Measurements from ENCODE around the gene EHD3. TPM values are rescaled to one million over a fixed set of nuclear protein-coding genes. Genes with fewer than 3 reads are reported as not detected.
A peak's percentile ranks its signal among the peaks of the same experiment; 100 is the strongest.

The EHD3 gene
- under 1 TPM; 0.84 to 0.95 TPM for total RNA-seq

DNA sequence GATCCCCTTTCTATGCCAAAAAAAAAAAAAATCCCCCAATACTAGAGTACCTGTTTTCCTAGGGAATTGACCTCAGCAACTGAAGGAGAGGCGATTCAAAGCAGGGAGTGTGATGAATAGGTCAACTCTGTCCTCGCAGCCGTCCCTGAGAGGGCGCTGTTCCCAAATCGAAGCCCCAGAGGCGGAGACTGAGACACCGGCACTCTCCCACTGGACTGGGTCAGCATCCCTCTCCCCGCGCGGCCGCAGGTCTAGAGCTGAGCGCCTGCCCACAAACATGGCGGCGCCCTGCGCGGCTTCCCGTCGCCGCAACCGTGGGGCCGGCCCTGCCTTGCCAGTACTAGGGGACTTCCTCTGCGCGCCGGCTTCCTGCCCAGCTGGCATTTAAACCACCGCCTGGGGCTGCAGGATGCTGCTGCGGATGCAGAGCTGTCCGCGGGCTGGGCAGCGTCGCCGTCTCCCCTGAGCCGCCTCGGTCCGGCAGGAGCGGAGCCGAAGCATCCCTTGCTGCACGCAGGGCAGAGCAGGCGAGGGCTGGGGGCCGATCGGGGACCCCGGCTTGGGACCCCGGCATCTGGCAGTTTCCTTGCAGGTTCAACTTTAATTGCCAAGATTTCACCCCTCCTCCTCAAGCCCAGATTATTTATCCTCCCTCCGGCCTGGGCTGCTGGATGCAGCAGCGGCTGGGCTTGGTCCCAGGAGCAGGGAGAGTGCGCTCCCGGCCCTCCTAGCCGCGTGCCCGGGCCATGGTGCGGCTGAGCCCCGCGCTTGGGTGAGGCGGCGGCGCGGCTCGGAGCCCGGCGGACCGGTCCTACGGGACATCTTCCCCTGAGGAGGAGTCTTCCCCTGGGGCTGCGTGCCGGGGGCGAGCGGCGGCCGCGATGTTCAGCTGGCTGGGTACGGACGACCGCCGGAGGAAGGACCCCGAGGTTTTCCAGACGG is at the start of gene EHD3:
TSS of gene EHD3 (plus strand) at position 412 of the 942 bp plus-strand sequence. CDS start at position 882, 470 bp downstream.
- peaks cover 16% of the 10 kb centered on the region for H3K4me1 Mint-ChIP-seq (ENCODE audit: low read depth)
- no peaks in the 10 kb centered on the region for H3K36me3 Mint-ChIP-seq (ENCODE audit: insufficient read depth in 2 of 2)
- ATAC-seq (replicated peaks in 1 of 2) (peak; percentile 99), DNase-seq (peak; percentile 86 to 87)
- no peaks in the 10 kb centered on the region for H3K27me3 Mint-ChIP-seq (ENCODE audit: low read depth)
- H3K27ac Mint-ChIP-seq = peak within 1 kb of the TSS; percentile 65
- H3K4me3 Mint-ChIP-seq = peak within 1 kb of the TSS; percentile 75 to 85
- H3K9me3 Mint-ChIP-seq = no peaks in the 10 kb centered on the region

DNA sequence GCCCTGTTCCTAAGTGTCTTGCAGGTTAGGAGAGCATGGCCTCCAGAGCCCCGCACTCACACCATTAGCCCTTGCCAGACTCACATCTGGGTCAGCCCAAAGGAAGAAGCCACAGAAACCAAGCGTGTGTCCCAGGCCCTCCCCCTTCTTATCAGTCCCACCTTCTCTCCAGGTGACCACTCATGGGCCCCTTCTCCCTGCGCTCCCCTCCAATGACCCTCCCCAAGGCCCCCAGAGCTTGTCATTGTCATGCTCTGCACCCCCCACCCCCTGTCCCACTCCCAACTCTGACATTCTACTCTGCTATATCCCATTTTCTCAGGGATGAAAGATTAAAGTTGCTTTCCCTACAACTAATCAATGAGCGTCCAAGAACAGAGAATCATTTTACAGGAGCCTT is 46.8 kb upstream of the EHD3 start:
- peaks cover 0 to 2% of the 10 kb centered on the region in 2 donors for H3K36me3 Mint-ChIP-seq (ENCODE audit: insufficient read depth in 2 of 2)
- H3K27me3 Mint-ChIP-seq (ENCODE audit: low read depth) = no peaks in the 10 kb centered on the region
- no peaks in the 10 kb centered on the region for H3K9me3 Mint-ChIP-seq
- no peaks in the 10 kb centered on the region for H3K4me1 Mint-ChIP-seq (ENCODE audit: low read depth)
- no peak for ATAC-seq (replicated peaks in 1 of 2)
- no peak for DNase-seq
- no peak overlapping the region for H3K4me3 Mint-ChIP-seq
- no peak overlapping the region for H3K27ac Mint-ChIP-seq

DNA sequence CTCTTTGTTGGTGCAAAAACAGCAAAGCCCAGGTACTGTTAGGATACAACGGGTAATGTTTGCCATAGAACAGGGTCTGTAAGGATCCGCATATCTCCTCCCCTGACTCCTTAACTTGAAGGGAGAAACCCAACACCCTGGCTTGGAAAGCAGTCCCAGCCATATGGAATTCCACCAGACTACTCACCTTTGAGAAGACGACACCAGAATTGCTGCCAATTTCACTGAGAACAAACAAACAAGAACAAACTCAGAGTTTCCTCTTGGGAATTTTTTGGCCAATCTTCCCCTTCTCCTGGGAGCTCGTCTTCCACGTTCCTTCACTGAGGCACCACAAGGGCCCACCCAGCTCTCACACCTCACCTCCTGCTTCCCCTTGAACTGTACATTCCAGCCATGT is 45.8 kb upstream of the EHD3 start:
- Mint-ChIP-seq H3K9me3 (no peaks in the 10 kb centered on the region), H3K4me3 (no peak overlapping the region), H3K36me3 (ENCODE audit: insufficient read depth in 2 of 2) (peaks cover 0 to 2% of the 10 kb centered on the region in 2 donors), H3K27me3 (ENCODE audit: low read depth) (no peaks in the 10 kb centered on the region), H3K4me1 (ENCODE audit: low read depth) (no peaks in the 10 kb centered on the region), H3K27ac (no peak overlapping the region)
- DNase-seq (no peak), ATAC-seq (replicated peaks in 1 of 2) (no peak)

DNA sequence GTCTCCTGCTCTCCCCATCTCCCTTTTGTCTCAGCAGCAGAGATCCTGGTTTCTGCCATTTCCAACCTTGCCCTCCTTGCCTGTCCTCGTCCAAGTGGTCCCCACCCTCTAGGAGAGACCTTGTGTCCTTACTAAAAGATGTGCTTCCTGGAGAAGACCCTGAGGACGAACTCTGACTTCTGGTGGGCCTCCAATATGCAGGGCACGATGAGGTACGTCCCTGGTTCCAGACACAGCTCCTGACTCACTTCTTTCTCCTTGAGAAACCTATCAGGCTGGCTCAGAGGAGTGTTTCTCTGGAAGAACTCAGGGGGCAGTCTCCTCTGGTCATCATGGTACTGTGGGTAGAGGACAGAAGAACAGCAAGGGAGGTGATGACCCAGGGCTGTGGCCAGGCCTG is 44.8 kb upstream of the EHD3 start:
- no peaks in the 10 kb centered on the region for H3K4me1 Mint-ChIP-seq (ENCODE audit: low read depth)
- ATAC-seq (replicated peaks in 1 of 2) (no peak), DNase-seq (no peak)
- no peaks in the 10 kb centered on the region for H3K27me3 Mint-ChIP-seq (ENCODE audit: low read depth)
- H3K4me3 Mint-ChIP-seq = no peak overlapping the region
- no peaks in the 10 kb centered on the region for H3K36me3 Mint-ChIP-seq (ENCODE audit: insufficient read depth in 2 of 2)
- H3K27ac Mint-ChIP-seq = no peak overlapping the region
- no peaks in the 10 kb centered on the region for H3K9me3 Mint-ChIP-seq

DNA sequence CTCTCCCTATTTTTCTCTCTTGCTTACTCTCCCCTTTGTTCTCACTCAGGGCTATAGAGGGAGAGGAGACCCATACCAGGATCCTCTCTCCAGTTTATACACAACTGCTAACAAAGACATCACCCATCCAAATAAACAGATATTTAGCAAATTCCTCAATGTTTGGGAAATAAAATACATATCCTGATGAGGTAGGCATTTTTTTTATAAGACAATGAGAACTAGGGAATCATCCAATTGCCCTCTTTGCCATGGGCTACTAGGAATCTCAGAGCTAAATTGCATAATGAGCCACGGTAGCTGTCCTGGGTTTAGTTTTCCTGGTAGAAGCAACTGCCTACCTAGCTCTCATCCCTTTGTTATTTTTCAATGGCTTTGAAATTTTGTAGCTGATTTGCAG is 43.8 kb upstream of the EHD3 start:
- H3K4me1 Mint-ChIP-seq (ENCODE audit: low read depth) = no peaks in the 10 kb centered on the region

DNA sequence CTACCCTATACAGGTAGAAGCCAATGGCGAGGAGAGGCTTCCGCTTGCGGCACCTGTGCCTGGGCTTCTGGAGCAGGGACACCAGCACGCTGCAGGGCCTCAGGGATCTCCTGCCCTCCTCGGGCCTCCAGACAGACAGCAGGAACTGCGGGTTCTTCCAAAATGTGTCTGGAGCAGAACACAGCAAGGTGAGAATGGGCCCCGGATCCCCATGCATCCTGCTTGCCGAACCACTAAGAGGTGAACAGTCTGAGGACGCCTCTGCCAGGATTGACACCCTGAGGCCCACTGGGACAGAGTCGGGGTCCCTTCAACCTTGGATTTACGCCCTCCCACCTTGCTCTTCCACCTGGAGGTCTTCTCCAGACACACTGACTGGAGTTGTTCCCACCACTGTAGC is 42.0 kb upstream of the EHD3 start:
- Mint-ChIP-seq H3K4me3 (no peak overlapping the region), H3K9me3 (no peaks in the 10 kb centered on the region), H3K4me1 (ENCODE audit: low read depth) (no peaks in the 10 kb centered on the region), H3K27ac (no peak overlapping the region), H3K27me3 (ENCODE audit: low read depth) (no peaks in the 10 kb centered on the region), H3K36me3 (ENCODE audit: insufficient read depth in 2 of 2) (no peaks in the 10 kb centered on the region)
- DNase-seq (no peak), ATAC-seq (replicated peaks in 1 of 2) (no peak)

More for the DNA sequence above, 43.8 kb upstream of the EHD3 start:
- Mint-ChIP-seq H3K9me3 (no peaks in the 10 kb centered on the region), H3K27ac (no peak overlapping the region), H3K27me3 (ENCODE audit: low read depth) (no peaks in the 10 kb centered on the region), H3K36me3 (ENCODE audit: insufficient read depth in 2 of 2) (no peaks in the 10 kb centered on the region), H3K4me3 (no peak overlapping the region)
- ATAC-seq (replicated peaks in 1 of 2) = no peak
- no peak for DNase-seq

DNA sequence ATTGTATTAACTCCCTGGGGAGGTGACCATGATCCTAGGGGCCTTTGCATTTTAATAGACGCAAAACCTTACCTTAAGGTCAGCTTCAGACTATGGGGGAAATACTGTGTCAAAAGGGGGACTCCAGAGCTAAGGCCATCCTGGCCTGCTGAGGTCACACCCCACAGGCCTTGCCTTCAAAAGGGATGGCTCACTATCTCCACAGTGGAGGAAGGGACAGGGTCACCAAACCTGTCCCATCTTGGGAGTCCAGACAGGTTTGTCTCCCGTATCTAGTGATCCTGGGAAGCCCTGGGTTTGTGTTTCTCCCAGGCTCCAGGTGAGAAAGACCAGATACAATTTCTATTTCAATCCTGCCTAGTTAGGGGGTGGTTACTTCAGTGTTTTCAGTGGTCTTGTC is 41.6 kb upstream of the EHD3 start:
- Mint-ChIP-seq H3K27me3 (ENCODE audit: low read depth) (no peaks in the 10 kb centered on the region), H3K4me3 (no peak overlapping the region), H3K36me3 (ENCODE audit: insufficient read depth in 2 of 2) (no peaks in the 10 kb centered on the region), H3K9me3 (no peaks in the 10 kb centered on the region), H3K4me1 (ENCODE audit: low read depth) (no peaks in the 10 kb centered on the region), H3K27ac (no peak overlapping the region)
- DNase-seq = no peak
- ATAC-seq (replicated peaks in 1 of 2) = no peak

DNA sequence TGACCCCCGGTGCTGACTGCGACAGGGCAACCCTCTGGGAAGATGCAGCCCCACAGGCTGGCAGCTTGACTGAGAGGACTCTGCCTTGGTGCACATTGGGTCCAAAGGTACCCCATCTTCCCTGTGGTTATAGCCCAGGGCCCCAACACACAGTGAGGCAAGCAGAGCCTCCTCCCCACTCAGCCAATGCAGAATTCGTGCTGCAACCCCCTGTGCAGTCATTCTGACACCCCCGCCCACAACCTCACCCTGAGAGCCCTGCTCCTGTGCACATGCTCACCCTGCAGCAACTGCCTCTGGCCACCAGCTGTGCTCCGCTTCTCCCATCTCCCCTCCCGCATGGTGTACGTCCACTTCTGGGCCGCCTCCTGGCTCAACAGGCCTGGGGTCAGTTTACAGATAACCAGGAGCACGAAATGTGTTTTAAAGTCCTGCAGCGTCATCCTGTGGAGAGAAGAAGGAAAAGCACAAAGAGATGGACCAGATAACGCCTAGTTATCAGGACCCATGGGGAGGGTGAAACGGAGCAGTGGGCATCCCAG is 41.0 kb upstream of the EHD3 start:
- Mint-ChIP-seq H3K36me3 (ENCODE audit: insufficient read depth in 2 of 2) (no peaks in the 10 kb centered on the region), H3K27me3 (ENCODE audit: low read depth) (no peaks in the 10 kb centered on the region), H3K4me3 (no peak overlapping the region), H3K9me3 (no peaks in the 10 kb centered on the region), H3K27ac (no peak overlapping the region), H3K4me1 (ENCODE audit: low read depth) (no peaks in the 10 kb centered on the region)
- DNase-seq = no peak
- ATAC-seq (replicated peaks in 1 of 2) = no peak

DNA sequence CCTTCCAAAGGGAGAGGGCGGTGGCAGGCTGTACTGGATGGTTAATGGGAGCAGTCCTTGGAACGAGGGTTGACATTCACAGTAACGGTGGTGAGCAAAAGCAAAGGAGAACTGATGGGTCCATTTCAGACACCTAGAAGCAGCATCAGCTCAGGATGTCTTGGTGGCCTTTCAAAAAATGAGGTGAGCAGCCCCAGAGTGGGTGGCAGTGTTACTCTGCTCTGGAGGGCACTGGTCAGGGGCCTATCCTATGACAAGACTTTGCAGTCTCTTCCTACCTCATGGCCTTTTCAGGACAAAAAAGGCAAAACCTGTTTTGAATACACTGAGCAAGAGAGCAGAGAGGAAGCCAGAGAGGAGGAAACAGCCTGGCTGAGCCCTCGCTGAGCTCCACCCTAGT is 40.1 kb upstream of the EHD3 start:
- DNase-seq = no peak
- no peaks in the 10 kb centered on the region for H3K9me3 Mint-ChIP-seq

DNA sequence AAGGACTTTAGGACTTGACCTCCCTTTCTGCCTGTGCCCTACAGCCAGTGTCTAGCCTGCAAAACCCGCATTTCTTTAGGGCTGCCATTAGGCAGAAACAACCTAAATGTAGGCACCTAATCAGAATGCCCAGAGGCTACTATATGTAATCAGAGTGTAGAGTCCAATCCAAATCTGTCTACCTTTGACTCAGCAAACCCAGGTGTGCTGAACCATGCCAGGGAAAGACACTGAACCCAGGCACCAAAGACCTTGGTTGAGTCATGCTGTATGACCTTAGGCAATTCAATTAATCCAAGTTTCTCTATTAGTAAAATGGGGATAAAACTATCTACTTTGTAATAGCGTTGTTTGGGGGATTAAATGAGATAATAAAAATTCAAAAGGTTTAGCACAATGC is 37.3 kb upstream of the EHD3 start:
- no peaks in the 10 kb centered on the region for H3K9me3 Mint-ChIP-seq
- ATAC-seq (replicated peaks in 1 of 2) (no peak), DNase-seq (no peak)
- no peaks in the 10 kb centered on the region for H3K27me3 Mint-ChIP-seq (ENCODE audit: low read depth)
- H3K36me3 Mint-ChIP-seq (ENCODE audit: insufficient read depth in 2 of 2) = no peaks in the 10 kb centered on the region
- no peaks in the 10 kb centered on the region for H3K4me1 Mint-ChIP-seq (ENCODE audit: low read depth)
- H3K27ac Mint-ChIP-seq = no peak overlapping the region
- H3K4me3 Mint-ChIP-seq = no peak overlapping the region

More for the DNA sequence above, 40.1 kb upstream of the EHD3 start:
- no peaks in the 10 kb centered on the region for H3K36me3 Mint-ChIP-seq (ENCODE audit: insufficient read depth in 2 of 2)
- H3K4me1 Mint-ChIP-seq (ENCODE audit: low read depth) = no peaks in the 10 kb centered on the region
- H3K27me3 Mint-ChIP-seq (ENCODE audit: low read depth) = no peaks in the 10 kb centered on the region
- no peak overlapping the region for H3K4me3 Mint-ChIP-seq
- no peak overlapping the region for H3K27ac Mint-ChIP-seq
- ATAC-seq (replicated peaks in 1 of 2) = no peak

DNA sequence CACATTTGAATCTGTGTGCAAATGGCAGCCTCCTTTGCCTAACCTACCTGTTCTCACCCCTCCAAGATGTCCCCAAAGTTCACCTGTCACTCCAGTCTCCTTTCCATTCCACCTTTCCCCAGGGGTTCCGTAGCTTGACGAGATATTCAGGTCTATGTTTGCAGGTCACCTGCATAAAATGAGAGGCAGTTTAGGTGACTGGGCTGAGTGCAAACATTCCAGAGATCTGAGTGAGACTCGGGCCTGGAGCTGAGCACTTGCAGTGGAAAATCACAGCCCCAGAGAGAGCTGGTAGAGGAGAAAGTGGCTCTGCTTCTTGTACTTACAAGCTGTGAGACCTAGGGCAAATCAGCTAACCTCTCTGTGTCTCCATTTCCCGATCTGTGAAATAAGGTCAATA is 36.8 kb upstream of the EHD3 start:
- no peaks in the 10 kb centered on the region for H3K9me3 Mint-ChIP-seq
- no peak overlapping the region for H3K27ac Mint-ChIP-seq
- H3K36me3 Mint-ChIP-seq (ENCODE audit: insufficient read depth in 2 of 2) = no peaks in the 10 kb centered on the region
- no peaks in the 10 kb centered on the region for H3K27me3 Mint-ChIP-seq (ENCODE audit: low read depth)
- H3K4me1 Mint-ChIP-seq (ENCODE audit: low read depth) = no peaks in the 10 kb centered on the region
- ATAC-seq (replicated peaks in 1 of 2) (no peak), DNase-seq (no peak)
- H3K4me3 Mint-ChIP-seq = no peak overlapping the region

DNA sequence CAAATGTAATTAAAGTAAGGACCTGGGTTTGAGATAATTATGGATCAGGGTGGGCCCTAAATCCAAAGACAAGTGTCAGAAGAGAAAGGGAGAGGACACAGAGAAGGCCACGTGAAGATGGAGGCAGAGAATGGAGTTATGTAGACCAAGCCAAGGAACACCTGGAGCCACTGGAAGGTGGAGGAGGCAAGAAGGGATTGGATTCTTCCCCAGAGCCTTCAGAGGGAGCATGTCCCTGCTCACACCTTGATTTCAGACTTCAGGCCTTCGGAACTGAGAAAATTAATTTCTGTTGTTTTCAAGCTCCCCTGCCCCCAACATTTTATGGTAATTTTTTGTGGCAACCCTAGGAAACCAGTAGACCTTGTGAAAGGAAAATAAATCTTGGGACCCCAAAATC is 36.3 kb upstream of the EHD3 start:
- no peak overlapping the region for H3K27ac Mint-ChIP-seq
- no peaks in the 10 kb centered on the region for H3K27me3 Mint-ChIP-seq (ENCODE audit: low read depth)

DNA sequence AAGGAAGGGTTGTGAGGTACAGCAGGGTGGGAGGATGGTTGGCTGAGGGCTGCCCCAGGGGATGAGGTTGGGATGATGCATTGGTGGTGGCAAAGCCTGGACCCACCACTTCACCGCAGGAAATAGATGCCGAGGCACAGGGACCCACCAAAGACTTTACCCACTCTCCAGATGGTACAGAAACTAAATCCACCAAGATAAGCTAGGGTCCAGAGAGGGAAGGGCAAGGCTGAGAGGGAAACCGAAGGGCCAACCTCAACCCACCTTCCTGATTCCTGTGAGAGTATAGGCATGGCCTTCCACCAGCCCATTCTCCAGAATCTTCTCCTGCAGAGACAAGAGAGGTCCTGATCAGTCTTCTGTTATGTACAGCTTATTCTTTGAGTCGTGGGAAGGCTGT is 34.7 kb upstream of the EHD3 start:
- no peak for ATAC-seq (replicated peaks in 1 of 2)
- Mint-ChIP-seq H3K27me3 (ENCODE audit: low read depth) (no peaks in the 10 kb centered on the region), H3K9me3 (no peaks in the 10 kb centered on the region), H3K27ac (no peak overlapping the region), H3K36me3 (ENCODE audit: insufficient read depth in 2 of 2) (no peaks in the 10 kb centered on the region), H3K4me3 (no peak overlapping the region), H3K4me1 (ENCODE audit: low read depth) (no peaks in the 10 kb centered on the region)
- DNase-seq = no peak

More for the DNA sequence above, 36.3 kb upstream of the EHD3 start:
- H3K4me3 Mint-ChIP-seq = no peak overlapping the region
- ATAC-seq (replicated peaks in 1 of 2) = no peak
- no peaks in the 10 kb centered on the region for H3K4me1 Mint-ChIP-seq (ENCODE audit: low read depth)
- no peaks in the 10 kb centered on the region for H3K36me3 Mint-ChIP-seq (ENCODE audit: insufficient read depth in 2 of 2)
- DNase-seq = no peak
- H3K9me3 Mint-ChIP-seq = no peaks in the 10 kb centered on the region

DNA sequence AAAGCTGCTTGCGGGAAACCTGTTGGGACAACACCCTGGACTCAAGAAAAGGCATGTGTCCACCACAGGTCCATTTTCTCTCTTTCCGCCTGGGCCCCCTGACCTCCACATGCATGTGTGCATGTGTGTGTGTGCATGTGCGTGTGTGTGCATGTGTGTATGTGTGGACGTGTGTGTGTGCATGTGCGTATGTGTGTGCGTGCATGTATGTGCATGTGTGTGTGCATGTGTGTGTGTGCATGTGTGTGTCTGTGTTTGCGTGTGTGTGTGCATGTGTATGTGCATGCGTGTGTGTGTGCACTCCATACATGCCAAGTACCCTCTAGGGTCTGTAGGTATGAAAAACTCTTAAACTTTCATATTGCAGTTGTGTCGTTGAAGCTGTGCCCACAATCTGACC is 33.0 kb upstream of the EHD3 start:
- Mint-ChIP-seq H3K4me3 (no peak overlapping the region), H3K36me3 (ENCODE audit: insufficient read depth in 2 of 2) (no peaks in the 10 kb centered on the region), H3K27me3 (ENCODE audit: low read depth) (no peaks in the 10 kb centered on the region), H3K4me1 (ENCODE audit: low read depth) (no peaks in the 10 kb centered on the region), H3K27ac (no peak overlapping the region), H3K9me3 (no peaks in the 10 kb centered on the region)
- DNase-seq (no peak), ATAC-seq (replicated peaks in 1 of 2) (no peak)

All from activated T-cell treated with anti-CD3 and anti-CD28 coated beads, Interleukin-2, amount 50 U/mL, for 72 hours (primary cell).